ENCODE data around the gene RAB7A.
"Not testable (repeated sequence)": the region's sequence is repeated elsewhere in the genome, so short reads cannot be mapped to it uniquely, and the experiment has no call there.

Gene RAB7A

DNA sequence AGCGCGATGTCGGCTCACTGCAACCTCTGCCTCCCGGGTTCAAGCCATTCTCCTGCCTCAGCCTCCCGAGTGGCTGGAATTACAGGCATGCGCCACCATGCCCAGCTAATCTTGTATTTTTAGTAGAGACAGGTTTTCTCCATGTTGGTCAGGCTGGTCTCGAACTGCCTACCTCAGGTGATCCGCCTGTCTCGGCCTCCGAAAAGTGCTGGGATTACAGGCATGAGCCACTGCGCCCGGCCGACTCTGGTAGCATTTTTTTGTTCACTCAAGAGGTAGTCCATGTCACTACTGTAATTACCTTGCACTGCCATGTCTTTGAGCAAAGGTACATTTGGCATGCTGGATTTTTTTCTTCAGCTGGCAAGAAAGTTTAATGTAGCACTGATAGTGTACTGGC, 2.5 kb downstream of the RAB7A start:
- peak overlapping the region in 1 of 5 donors; percentile 89 for H3K9ac ChIP-seq (ENCODE audit: low read length in 5 of 5)
- peak overlapping the region; percentile 99 for H3K27ac ChIP-seq (ENCODE audit: low read depth, low read length)
- H3K4me3 ChIP-seq (ENCODE audit: low read depth in 1 of 5, low read length in 5 of 5) = peak overlapping the region in 1 of 5 donors; percentile 41
- not testable (repeated sequence) for H3K27me3 ChIP-seq (ENCODE audit: control insufficient read depth in 5 of 5, insufficient read depth in 4 of 5, low read length in 5 of 5); H3K36me3 ChIP-seq (ENCODE audit: control insufficient read depth in 5 of 5, insufficient read depth in 5 of 5, low read length in 5 of 5); H3K9me3 ChIP-seq (ENCODE audit: control insufficient read depth in 5 of 5, low read length in 5 of 5)
- H3K4me1 ChIP-seq (ENCODE audit: control insufficient read depth in 5 of 5, insufficient read depth in 5 of 5, low read length in 5 of 5) = peaks cover 4 to 72% (median 63%) of the 10 kb centered on the region in 5 donors

GRCh38 chr3:128730471-128730870, 4.5 kb downstream of the RAB7A start:
- Histone ChIP-seq H3K27ac (ENCODE audit: low read depth, low read length) (peak overlapping the region; percentile 49), H3K4me1 (ENCODE audit: control insufficient read depth in 5 of 5, insufficient read depth in 5 of 5, low read length in 5 of 5) (peaks cover 4 to 88% (median 77%) of the 10 kb centered on the region in 5 donors), H3K36me3 (ENCODE audit: control insufficient read depth in 5 of 5, insufficient read depth in 5 of 5, low read length in 5 of 5) (no peaks in the 10 kb centered on the region), H3K9me3 (ENCODE audit: control insufficient read depth in 5 of 5, low read length in 5 of 5) (no peaks in the 10 kb centered on the region), H3K27me3 (ENCODE audit: control insufficient read depth in 5 of 5, insufficient read depth in 4 of 5, low read length in 5 of 5) (no peaks in the 10 kb centered on the region), H3K4me3 (ENCODE audit: low read depth in 1 of 5, low read length in 5 of 5) (no peak overlapping the region), H3K9ac (ENCODE audit: low read length in 5 of 5) (peak overlapping the region in 1 of 5 donors; percentile 40)

DNA sequence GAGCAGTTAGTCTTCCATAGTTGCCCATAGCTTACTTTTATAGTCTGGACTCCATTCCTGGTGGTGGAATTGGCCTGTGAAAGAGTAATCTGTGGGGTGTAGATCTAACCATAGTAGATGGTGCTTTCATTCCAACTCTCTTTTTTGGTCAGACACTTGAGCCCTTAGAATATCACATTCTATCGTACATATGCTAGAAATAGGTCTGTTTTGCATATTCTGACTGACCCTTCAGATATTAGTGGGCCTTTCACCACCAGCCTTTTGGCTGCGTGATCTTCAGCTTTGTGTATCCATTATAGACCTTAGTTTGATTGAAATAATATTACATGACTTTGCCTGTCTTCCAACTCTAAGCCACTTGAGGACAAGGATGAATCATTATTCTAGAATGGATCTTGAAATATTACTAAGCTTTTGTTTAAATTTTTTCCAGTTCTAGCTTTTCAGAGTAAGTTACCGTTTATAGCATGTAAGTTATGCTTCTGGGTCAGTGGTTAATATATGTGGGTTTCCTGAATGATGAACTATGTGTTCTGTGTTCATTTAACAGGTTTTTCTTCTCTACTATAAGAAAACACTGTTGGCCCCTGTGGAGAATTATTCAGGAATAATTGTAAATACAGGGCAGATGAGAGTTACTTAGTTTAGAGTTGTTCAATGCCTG, 8.7 kb downstream of the RAB7A start:
- Histone ChIP-seq H3K9me3 (ENCODE audit: control insufficient read depth in 5 of 5, low read length in 5 of 5) (no peaks in the 10 kb centered on the region), H3K36me3 (ENCODE audit: control insufficient read depth in 5 of 5, insufficient read depth in 5 of 5, low read length in 5 of 5) (no peaks in the 10 kb centered on the region), H3K4me3 (ENCODE audit: low read depth in 1 of 5, low read length in 5 of 5) (no peak overlapping the region), H3K4me1 (ENCODE audit: control insufficient read depth in 5 of 5, insufficient read depth in 5 of 5, low read length in 5 of 5) (peaks cover 3 to 71% (median 65%) of the 10 kb centered on the region in 5 donors), H3K9ac (ENCODE audit: low read length in 5 of 5) (no peak overlapping the region), H3K27ac (ENCODE audit: low read depth, low read length) (peak overlapping the region; percentile 64), H3K27me3 (ENCODE audit: control insufficient read depth in 5 of 5, insufficient read depth in 4 of 5, low read length in 5 of 5) (no peaks in the 10 kb centered on the region)

- H3K4me1 ChIP-seq (ENCODE audit: control insufficient read depth in 5 of 5, insufficient read depth in 5 of 5, low read length in 5 of 5) = peaks cover 3 to 66% (median 59%) of the 10 kb centered on the region in 5 donors
Observed at GRCh38 chr3:128735287-128735686, 9.3 kb downstream of the RAB7A start.

DNA sequence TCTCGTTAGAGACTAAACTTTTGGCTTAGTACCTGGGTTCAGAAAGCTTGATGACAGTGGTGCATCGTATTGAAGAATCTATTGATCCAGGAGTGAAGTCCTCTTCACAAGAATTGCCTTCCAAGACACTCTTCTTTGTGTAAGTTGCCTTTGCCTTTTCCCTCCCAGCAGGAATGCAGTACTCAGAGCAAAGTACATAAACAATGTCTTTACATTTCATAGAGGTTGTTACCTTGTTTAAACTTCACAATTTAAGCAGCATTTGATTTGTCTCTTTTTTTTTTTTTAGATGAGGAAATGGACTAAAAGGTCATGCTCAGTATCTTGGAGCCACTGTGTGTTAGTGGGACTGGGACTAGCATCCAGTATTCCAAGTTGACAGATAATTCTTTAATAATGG, 9.9 kb downstream of the RAB7A start:
- no peaks in the 10 kb centered on the region for H3K9me3 ChIP-seq (ENCODE audit: control insufficient read depth in 5 of 5, low read length in 5 of 5)
- no peak overlapping the region for H3K9ac ChIP-seq (ENCODE audit: low read length in 5 of 5)
- peaks cover 3 to 64% (median 56%) of the 10 kb centered on the region in 5 donors for H3K4me1 ChIP-seq (ENCODE audit: control insufficient read depth in 5 of 5, insufficient read depth in 5 of 5, low read length in 5 of 5)
- no peaks in the 10 kb centered on the region for H3K36me3 ChIP-seq (ENCODE audit: control insufficient read depth in 5 of 5, insufficient read depth in 5 of 5, low read length in 5 of 5)
- no peaks in the 10 kb centered on the region for H3K27me3 ChIP-seq (ENCODE audit: control insufficient read depth in 5 of 5, insufficient read depth in 4 of 5, low read length in 5 of 5)
- H3K27ac ChIP-seq (ENCODE audit: low read depth, low read length) = peak overlapping the region; percentile 64
- H3K4me3 ChIP-seq (ENCODE audit: low read depth in 1 of 5, low read length in 5 of 5) = no peak overlapping the region

More at GRCh38 chr3:128735287-128735686, 9.3 kb downstream of the RAB7A start:
- H3K36me3 ChIP-seq (ENCODE audit: control insufficient read depth in 5 of 5, insufficient read depth in 5 of 5, low read length in 5 of 5) = no peaks in the 10 kb centered on the region
- H3K9me3 ChIP-seq (ENCODE audit: control insufficient read depth in 5 of 5, low read length in 5 of 5) = no peaks in the 10 kb centered on the region
- no peak overlapping the region for H3K4me3 ChIP-seq (ENCODE audit: low read depth in 1 of 5, low read length in 5 of 5)
- H3K27ac ChIP-seq (ENCODE audit: low read depth, low read length) = peak overlapping the region; percentile 64
- H3K9ac ChIP-seq (ENCODE audit: low read length in 5 of 5) = no peak overlapping the region
- H3K27me3 ChIP-seq (ENCODE audit: control insufficient read depth in 5 of 5, insufficient read depth in 4 of 5, low read length in 5 of 5) = no peaks in the 10 kb centered on the region

- Histone ChIP-seq H3K36me3 (ENCODE audit: control insufficient read depth in 5 of 5, insufficient read depth in 5 of 5, low read length in 5 of 5) (peaks cover 0 to 2% (median 0%) of the 10 kb centered on the region in 5 donors), H3K27ac (ENCODE audit: low read depth, low read length) (peak overlapping the region; percentile 64), H3K4me3 (ENCODE audit: low read depth in 1 of 5, low read length in 5 of 5) (no peak overlapping the region), H3K9ac (ENCODE audit: low read length in 5 of 5) (no peak overlapping the region), H3K9me3 (ENCODE audit: control insufficient read depth in 5 of 5, low read length in 5 of 5) (no peaks in the 10 kb centered on the region), H3K4me1 (ENCODE audit: control insufficient read depth in 5 of 5, insufficient read depth in 5 of 5, low read length in 5 of 5) (peaks cover 3 to 64% (median 55%) of the 10 kb centered on the region in 5 donors), H3K27me3 (ENCODE audit: control insufficient read depth in 5 of 5, insufficient read depth in 4 of 5, low read length in 5 of 5) (no peaks in the 10 kb centered on the region)
Observed at GRCh38 chr3:128736601-128737000, 10.6 kb downstream of the RAB7A start.

GRCh38 chr3:128740621-128741020, 14.6 kb downstream of the RAB7A start:
- H3K9me3 ChIP-seq (ENCODE audit: control insufficient read depth in 5 of 5, low read length in 5 of 5) = peaks cover 0 to 3% (median 0%) of the 10 kb centered on the region in 5 donors
- H3K9ac ChIP-seq (ENCODE audit: low read length in 5 of 5) = no peak overlapping the region
- peaks cover 0 to 35% (median 17%) of the 10 kb centered on the region in 5 donors for H3K4me1 ChIP-seq (ENCODE audit: control insufficient read depth in 5 of 5, insufficient read depth in 5 of 5, low read length in 5 of 5)
- no peak overlapping the region for H3K4me3 ChIP-seq (ENCODE audit: low read depth in 1 of 5, low read length in 5 of 5)
- no peaks in the 10 kb centered on the region for H3K27me3 ChIP-seq (ENCODE audit: control insufficient read depth in 5 of 5, insufficient read depth in 4 of 5, low read length in 5 of 5)
- H3K36me3 ChIP-seq (ENCODE audit: control insufficient read depth in 5 of 5, insufficient read depth in 5 of 5, low read length in 5 of 5) = peaks cover 0 to 15% (median 10%) of the 10 kb centered on the region in 5 donors
- peak overlapping the region; percentile 67 for H3K27ac ChIP-seq (ENCODE audit: low read depth, low read length)

- H3K9me3 ChIP-seq (ENCODE audit: control insufficient read depth in 5 of 5, low read length in 5 of 5) = peaks cover 0 to 3% (median 0%) of the 10 kb centered on the region in 5 donors
- H3K36me3 ChIP-seq (ENCODE audit: control insufficient read depth in 5 of 5, insufficient read depth in 5 of 5, low read length in 5 of 5) = peaks cover 0 to 18% (median 12%) of the 10 kb centered on the region in 5 donors
- H3K9ac ChIP-seq (ENCODE audit: low read length in 5 of 5) = no peak overlapping the region
- no peak overlapping the region for H3K27ac ChIP-seq (ENCODE audit: low read depth, low read length)
- peaks cover 0 to 31% (median 10%) of the 10 kb centered on the region in 5 donors for H3K4me1 ChIP-seq (ENCODE audit: control insufficient read depth in 5 of 5, insufficient read depth in 5 of 5, low read length in 5 of 5)
- no peaks in the 10 kb centered on the region for H3K27me3 ChIP-seq (ENCODE audit: control insufficient read depth in 5 of 5, insufficient read depth in 4 of 5, low read length in 5 of 5)
- H3K4me3 ChIP-seq (ENCODE audit: low read depth in 1 of 5, low read length in 5 of 5) = no peak overlapping the region
Observed at GRCh38 chr3:128742821-128743594, 17.0 kb downstream of the RAB7A start.

- no peaks in the 10 kb centered on the region for H3K27me3 ChIP-seq (ENCODE audit: control insufficient read depth in 5 of 5, insufficient read depth in 4 of 5, low read length in 5 of 5)
- H3K27ac ChIP-seq (ENCODE audit: low read depth, low read length) = no peak overlapping the region
- H3K9me3 ChIP-seq (ENCODE audit: control insufficient read depth in 5 of 5, low read length in 5 of 5) = peaks cover 0 to 3% (median 0%) of the 10 kb centered on the region in 5 donors
- peaks cover 0 to 22% (median 12%) of the 10 kb centered on the region in 5 donors for H3K36me3 ChIP-seq (ENCODE audit: control insufficient read depth in 5 of 5, insufficient read depth in 5 of 5, low read length in 5 of 5)
- peaks cover 0 to 40% (median 30%) of the 10 kb centered on the region in 5 donors for H3K4me1 ChIP-seq (ENCODE audit: control insufficient read depth in 5 of 5, insufficient read depth in 5 of 5, low read length in 5 of 5)
- no peak overlapping the region for H3K9ac ChIP-seq (ENCODE audit: low read length in 5 of 5)
- no peak overlapping the region for H3K4me3 ChIP-seq (ENCODE audit: low read depth in 1 of 5, low read length in 5 of 5)
Observed at GRCh38 chr3:128745742-128746141, 19.8 kb downstream of the RAB7A start.

DNA sequence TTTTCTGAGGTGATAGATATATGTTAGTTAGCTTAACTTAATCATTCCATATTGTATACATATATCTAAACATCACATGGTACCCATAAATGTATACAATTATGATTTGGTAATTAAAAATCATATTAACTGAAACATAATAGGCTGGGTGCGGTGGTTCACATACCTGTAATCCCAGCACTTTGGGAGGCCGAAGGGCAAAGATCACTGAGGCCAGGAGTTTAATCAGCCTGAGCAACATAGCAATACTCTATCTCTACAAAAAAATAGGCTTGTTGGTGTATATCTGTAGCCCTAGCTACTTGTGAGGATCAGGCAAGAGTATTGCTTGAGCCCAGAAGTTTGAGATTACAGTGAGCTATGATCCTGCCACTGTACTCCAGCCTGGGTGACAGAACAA, 20.9 kb downstream of the RAB7A start:
- no peaks in the 10 kb centered on the region for H3K27me3 ChIP-seq (ENCODE audit: control insufficient read depth in 5 of 5, insufficient read depth in 4 of 5, low read length in 5 of 5)
- no peak overlapping the region for H3K27ac ChIP-seq (ENCODE audit: low read depth, low read length)
- H3K9me3 ChIP-seq (ENCODE audit: control insufficient read depth in 5 of 5, low read length in 5 of 5) = peaks cover 0 to 3% (median 0%) of the 10 kb centered on the region in 5 donors
- H3K36me3 ChIP-seq (ENCODE audit: control insufficient read depth in 5 of 5, insufficient read depth in 5 of 5, low read length in 5 of 5) = peaks cover 0 to 22% (median 12%) of the 10 kb centered on the region in 5 donors
- no peak overlapping the region for H3K9ac ChIP-seq (ENCODE audit: low read length in 5 of 5)
- no peak overlapping the region for H3K4me3 ChIP-seq (ENCODE audit: low read depth in 1 of 5, low read length in 5 of 5)
- H3K4me1 ChIP-seq (ENCODE audit: control insufficient read depth in 5 of 5, insufficient read depth in 5 of 5, low read length in 5 of 5) = peaks cover 0 to 35% (median 24%) of the 10 kb centered on the region in 5 donors
